ENCODE results near the gene MAPKBP1. TPM values are rescaled to one million over a fixed set of nuclear protein-coding genes. Genes with fewer than 3 reads are reported as not detected.

Gene MAPKBP1
- polyA plus RNA-seq, 1 experiment, result 8.3 TPM

DNA sequence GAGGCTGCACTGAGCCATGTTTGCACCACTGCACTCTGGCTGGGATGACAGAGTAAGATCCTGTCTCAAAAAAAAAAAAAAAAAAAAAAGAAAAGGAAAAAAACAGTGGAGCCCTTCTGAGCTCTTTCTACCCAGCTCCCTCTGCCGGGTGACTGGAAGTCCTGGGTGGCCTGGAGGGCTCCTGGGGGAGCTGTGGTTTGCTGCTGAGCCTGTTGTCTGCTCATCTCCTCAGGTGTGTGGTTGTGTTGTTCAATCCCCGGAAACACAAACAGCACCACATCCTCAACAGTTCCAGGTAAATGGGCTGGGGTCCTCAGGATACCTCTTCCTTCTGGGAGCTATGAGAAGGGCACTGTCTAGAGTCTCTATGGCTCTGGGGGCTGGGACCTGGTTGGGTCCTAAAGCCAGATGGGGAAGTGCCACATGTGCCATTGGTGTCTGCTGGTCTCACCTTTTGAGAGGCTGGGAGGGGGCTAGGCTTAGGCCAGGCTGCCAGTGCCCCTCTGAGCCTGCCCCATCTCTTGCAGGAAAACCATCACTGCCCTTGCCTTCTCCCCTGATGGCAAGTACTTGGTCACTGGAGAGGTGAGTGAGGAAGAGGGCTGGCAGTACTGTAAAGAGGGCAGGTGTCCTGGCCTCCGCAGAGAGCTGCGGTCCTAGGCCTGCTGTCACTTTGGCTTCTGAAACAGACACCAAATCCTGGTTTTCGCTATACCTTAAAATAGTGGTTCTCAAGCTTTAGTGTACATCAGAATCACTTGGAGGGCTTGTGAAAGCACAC is 36.6 kb downstream of the MAPKBP1 start:
- ChIA-PET CTCF (interaction anchor here (0.5 to 12.9 kb wide), 25 partner anchors 9 to 368 kb away, joined by 3 to 330 read pairs (median 4); partner anchors contain the start of gene MAPKBP1), POLR2A (interaction anchor here (0.6 kb wide), 1 partner anchor 10 kb away, joined by 6 read pairs; no protein-coding TSS in a partner anchor)
- no peak for DNase-seq (ENCODE audit: low read depth)
- Histone ChIP-seq H3K4me3 (ENCODE audit: low read depth, low read length) (no peak overlapping the region), H3K27me3 (ENCODE audit: control insufficient read depth, insufficient read depth, low read length) (no peaks in the 10 kb centered on the region), H3K36me3 (ENCODE audit: control insufficient read depth, insufficient read depth, low read length) (peaks cover 20% of the 10 kb centered on the region)
- TF ChIP-seq, protein P1, sequence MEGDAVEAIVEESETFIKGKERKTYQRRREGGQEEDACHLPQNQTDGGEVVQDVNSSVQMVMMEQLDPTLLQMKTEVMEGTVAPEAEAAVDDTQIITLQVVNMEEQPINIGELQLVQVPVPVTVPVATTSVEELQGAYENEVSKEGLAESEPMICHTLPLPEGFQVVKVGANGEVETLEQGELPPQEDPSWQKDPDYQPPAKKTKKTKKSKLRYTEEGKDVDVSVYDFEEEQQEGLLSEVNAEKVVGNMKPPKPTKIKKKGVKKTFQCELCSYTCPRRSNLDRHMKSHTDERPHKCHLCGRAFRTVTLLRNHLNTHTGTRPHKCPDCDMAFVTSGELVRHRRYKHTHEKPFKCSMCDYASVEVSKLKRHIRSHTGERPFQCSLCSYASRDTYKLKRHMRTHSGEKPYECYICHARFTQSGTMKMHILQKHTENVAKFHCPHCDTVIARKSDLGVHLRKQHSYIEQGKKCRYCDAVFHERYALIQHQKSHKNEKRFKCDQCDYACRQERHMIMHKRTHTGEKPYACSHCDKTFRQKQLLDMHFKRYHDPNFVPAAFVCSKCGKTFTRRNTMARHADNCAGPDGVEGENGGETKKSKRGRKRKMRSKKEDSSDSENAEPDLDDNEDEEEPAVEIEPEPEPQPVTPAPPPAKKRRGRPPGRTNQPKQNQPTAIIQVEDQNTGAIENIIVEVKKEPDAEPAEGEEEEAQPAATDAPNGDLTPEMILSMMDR (IDR thresholded peaks at IDR 0.05; ENCODE audit: insufficient read depth, low read depth, low read length), result peak; percentile 24; the same call in 1 of the 2 replicates

DNA sequence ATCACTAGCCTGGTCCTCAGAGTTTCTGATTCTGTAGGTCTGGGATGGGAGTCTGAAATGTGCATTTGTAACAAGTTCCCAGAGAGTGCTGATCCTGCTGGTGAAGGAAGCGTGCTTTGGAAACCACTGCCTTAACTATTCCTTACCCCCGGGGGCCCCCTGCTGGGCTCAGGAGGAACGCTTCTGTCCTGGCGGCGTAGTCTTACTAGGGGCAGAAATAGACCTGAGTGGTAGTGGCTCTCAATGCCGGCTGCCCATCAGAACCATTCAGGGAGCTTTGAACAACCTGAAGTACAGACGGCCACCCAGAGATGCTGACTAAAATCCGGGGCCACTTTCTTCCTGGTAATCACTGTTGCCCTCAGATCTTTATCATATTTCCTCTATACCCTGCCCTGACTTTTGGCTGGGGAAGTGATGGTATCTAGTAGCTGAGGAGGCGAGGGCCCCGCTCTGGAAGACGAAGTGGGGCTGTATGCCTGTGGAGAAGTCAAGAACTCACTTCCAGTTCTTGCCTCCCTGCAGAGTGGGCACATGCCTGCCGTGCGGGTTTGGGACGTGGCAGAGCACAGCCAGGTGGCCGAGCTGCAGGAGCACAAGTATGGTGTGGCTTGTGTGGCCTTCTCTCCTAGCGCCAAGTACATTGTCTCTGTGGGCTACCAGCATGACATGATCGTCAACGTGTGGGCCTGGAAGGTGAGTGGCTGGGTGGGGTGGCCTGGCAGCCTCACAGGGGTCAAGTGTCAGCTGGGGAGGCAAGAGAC is 37.3 kb downstream of the MAPKBP1 start:
- TF ChIP-seq, protein P1 (IDR thresholded peaks at IDR 0.05; ENCODE audit: insufficient read depth, low read depth, low read length), result peak; percentile 95
- no peak for DNase-seq (ENCODE audit: low read depth)
- Histone ChIP-seq H3K36me3 (ENCODE audit: control insufficient read depth, insufficient read depth, low read length) (peaks cover 20% of the 10 kb centered on the region), H3K4me3 (ENCODE audit: low read depth, low read length) (no peak overlapping the region), H3K27me3 (ENCODE audit: control insufficient read depth, insufficient read depth, low read length) (no peaks in the 10 kb centered on the region)
- ChIA-PET POLR2A (no interaction called here), CTCF (interaction anchor here (0.5 to 12.9 kb wide), 28 partner anchors 10 to 369 kb away, joined by 3 to 330 read pairs (median 4); partner anchors contain the start of gene MAPKBP1)

DNA sequence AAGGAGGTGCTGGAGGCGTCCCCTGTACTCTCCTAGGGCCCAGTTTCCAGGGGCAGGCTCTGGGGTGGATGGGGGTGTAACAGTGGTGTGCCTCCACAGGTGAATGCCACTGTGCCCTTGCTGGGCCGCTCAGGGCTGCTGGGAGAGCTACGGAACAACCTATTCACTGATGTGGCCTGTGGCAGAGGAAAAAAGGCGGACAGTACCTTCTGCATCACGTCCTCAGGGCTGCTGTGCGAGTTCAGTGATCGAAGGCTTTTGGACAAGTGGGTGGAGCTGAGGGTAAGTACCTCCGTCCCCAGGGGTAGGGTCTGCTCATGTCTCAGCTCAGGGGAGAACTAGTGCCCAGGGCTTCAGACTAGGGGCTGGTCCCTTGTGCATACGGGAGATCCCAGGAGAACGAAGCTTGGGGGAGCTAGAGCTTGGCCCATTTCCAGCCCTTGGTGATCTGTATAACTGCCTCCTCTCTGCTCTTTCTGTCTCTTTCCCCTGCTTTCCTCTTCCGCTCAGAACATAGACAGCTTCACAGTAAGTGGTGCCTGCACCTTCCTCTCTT is 38.6 kb downstream of the MAPKBP1 start:
- POLR2A ChIA-PET, result no interaction called here

DNA sequence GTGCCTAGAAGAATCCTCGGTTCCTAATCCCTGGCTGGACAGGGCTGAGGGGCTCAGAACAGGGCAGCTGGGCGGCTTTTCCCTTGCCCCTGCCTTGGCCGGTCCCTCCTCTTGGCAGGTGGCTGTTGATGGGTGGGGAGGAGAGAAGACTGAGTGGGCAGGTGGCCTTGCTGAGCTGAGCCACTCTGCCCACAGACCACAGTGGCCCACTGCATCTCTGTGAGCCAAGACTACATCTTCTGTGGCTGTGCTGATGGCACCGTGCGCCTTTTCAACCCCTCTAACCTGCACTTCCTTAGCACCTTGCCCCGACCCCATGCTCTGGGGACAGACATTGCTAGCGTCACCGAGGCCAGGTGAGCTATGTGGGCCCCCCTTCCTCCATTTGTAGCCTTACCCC is 39.1 kb downstream of the MAPKBP1 start:
- Histone ChIP-seq H3K27me3 (ENCODE audit: control insufficient read depth, insufficient read depth, low read length) (no peaks in the 10 kb centered on the region), H3K4me3 (ENCODE audit: low read depth, low read length) (no peak overlapping the region), H3K36me3 (ENCODE audit: control insufficient read depth, insufficient read depth, low read length) (peaks cover 34% of the 10 kb centered on the region)
- TF ChIP-seq, protein P1 (IDR thresholded peaks at IDR 0.05; ENCODE audit: insufficient read depth, low read depth, low read length), result no peak
- ChIA-PET POLR2A (no interaction called here), CTCF (interaction anchor here (0.9 to 12.9 kb wide), 10 partner anchors 8 to 347 kb away, joined by 3 to 330 read pairs (median 4); partner anchors contain the start of gene MAPKBP1)
- DNase-seq (ENCODE audit: low read depth), result no peak

More for the DNA sequence above, 38.6 kb downstream of the MAPKBP1 start:
- Histone ChIP-seq H3K27me3 (ENCODE audit: control insufficient read depth, insufficient read depth, low read length) (no peaks in the 10 kb centered on the region), H3K36me3 (ENCODE audit: control insufficient read depth, insufficient read depth, low read length) (peaks cover 29% of the 10 kb centered on the region), H3K4me3 (ENCODE audit: low read depth, low read length) (no peak overlapping the region)
- TF ChIP-seq, protein P1 (IDR thresholded peaks at IDR 0.05; ENCODE audit: insufficient read depth, low read depth, low read length), result no peak
- no peak for DNase-seq (ENCODE audit: low read depth)
- CTCF ChIA-PET, result interaction anchor here (0.9 to 12.9 kb wide), 15 partner anchors 8 to 347 kb away, joined by 3 to 330 read pairs (median 6); partner anchors contain the start of gene MAPKBP1

All from BJ (cell line).